Endodermal cell (in vitro differentiated cells): ENCODE results near the gene WNK4. TPM values are rescaled to one million over a fixed set of nuclear protein-coding genes. Genes with fewer than 3 reads are reported as not detected.

ENCODE experiments used
- DNase-seq: peaks from one replicate; pipeline ENCODE4 v3.0.0-alpha.2; 2017
- H3K27ac ChIP-seq: 2 replicates; pipeline ENCODE4 v1.5.1; 2013; ENCODE audit warnings: mild to moderate bottlenecking, low read depth, low read length, moderate library complexity
- H3K27me3 ChIP-seq: 2 replicates; pipeline ENCODE4 v1.6.1; 2013; ENCODE audit warnings: mild to moderate bottlenecking, low read length, moderate library complexity; ENCODE audit not compliant: insufficient read depth, control insufficient read depth, poor library complexity, severe bottlenecking
- H3K36me3 ChIP-seq: 2 replicates; pipeline ENCODE4 v1.7.0; 2013; ENCODE audit warnings: mild to moderate bottlenecking, low read length, moderate library complexity; ENCODE audit not compliant: control insufficient read depth, insufficient read depth
- H3K4me1 ChIP-seq: one replicate; pipeline ENCODE4 v1.7.0; 2013; ENCODE audit warnings: low read length; ENCODE audit not compliant: control insufficient read depth, insufficient read depth
- H3K4me3 ChIP-seq: 2 replicates; pipeline ENCODE4 v1.5.1; 2013; ENCODE audit warnings: mild to moderate bottlenecking, low read length, moderate library complexity
- H3K9ac ChIP-seq: 2 replicates; pipeline ENCODE4 v1.6.1; 2013; ENCODE audit warnings: mild to moderate bottlenecking, low read length, moderate library complexity; ENCODE audit not compliant: poor library complexity, severe bottlenecking; ENCODE audit errors: extremely low read depth
- H3K9me3 ChIP-seq: 2 replicates; pipeline ENCODE4 v1.6.1; 2013; ENCODE audit warnings: mild to moderate bottlenecking, low read length, moderate library complexity; ENCODE audit not compliant: control insufficient read depth
- H3K27ac Mint-ChIP-seq: 2 replicates; pipeline ENCODE4 v1.8.0; 2020; ENCODE audit warnings: mixed read lengths
- H3K27me3 Mint-ChIP-seq: 2 replicates; pipeline ENCODE4 v1.8.0; 2021; ENCODE audit warnings: mild to moderate bottlenecking, mixed read lengths; ENCODE audit not compliant: insufficient read depth
- H3K36me3 Mint-ChIP-seq: 2 replicates; pipeline ENCODE4 v1.8.0; 2020; ENCODE audit warnings: low read depth, mixed read lengths
- H3K4me1 Mint-ChIP-seq: 2 replicates; pipeline ENCODE4 v1.8.0; 2020; ENCODE audit warnings: mixed read lengths
- H3K4me3 Mint-ChIP-seq: 2 replicates; pipeline ENCODE4 v1.8.0; 2020; ENCODE audit warnings: mild to moderate bottlenecking, moderate library complexity, mixed read lengths
- H3K9me3 Mint-ChIP-seq: 2 replicates; pipeline ENCODE4 v1.8.0; 2020; ENCODE audit warnings: mild to moderate bottlenecking, mixed read lengths
- WGBS, 2 experiments: methylation state at CpG; one replicate each; pipeline versions ENCODE4 v1.1.5 to v1.1.7; 2013; ENCODE audit warnings: missing lambda C conversion rate in 2 of 2, mixed read lengths in 1 of 2; ENCODE audit not compliant: insufficient coverage in 1 of 2, insufficient read length in 1 of 2; 5-methylcytosine and 5-hydroxymethylcytosine counted together
- total RNA-seq, 2 donors: library from RNA; stranded (reverse); fragmentation: NEBNext Ultra II Directional in 1 of 2; extraction: Animal tissue kit (Norgen Biotek cat#: 25700) in 1 of 2; gene quantifications; 2 replicates in 1 of 2; 3 replicates in 1 of 2; pipeline ENCODE4 v1.2.1, GENCODE V29; 2021
- TF ChIP-seq, protein P1 (sequence below): fragments of 200-600 bp; sonication (generic); conservative IDR thresholded peaks from 2 replicates; pipeline ENCODE4 v1.5.0; 2021; ENCODE audit warnings: antibody characterized with exemption, mild to moderate bottlenecking

The WNK4 gene
- total RNA-seq, 2 donors from 2014 or later = 2.1 to 3.3 TPM

DNA sequence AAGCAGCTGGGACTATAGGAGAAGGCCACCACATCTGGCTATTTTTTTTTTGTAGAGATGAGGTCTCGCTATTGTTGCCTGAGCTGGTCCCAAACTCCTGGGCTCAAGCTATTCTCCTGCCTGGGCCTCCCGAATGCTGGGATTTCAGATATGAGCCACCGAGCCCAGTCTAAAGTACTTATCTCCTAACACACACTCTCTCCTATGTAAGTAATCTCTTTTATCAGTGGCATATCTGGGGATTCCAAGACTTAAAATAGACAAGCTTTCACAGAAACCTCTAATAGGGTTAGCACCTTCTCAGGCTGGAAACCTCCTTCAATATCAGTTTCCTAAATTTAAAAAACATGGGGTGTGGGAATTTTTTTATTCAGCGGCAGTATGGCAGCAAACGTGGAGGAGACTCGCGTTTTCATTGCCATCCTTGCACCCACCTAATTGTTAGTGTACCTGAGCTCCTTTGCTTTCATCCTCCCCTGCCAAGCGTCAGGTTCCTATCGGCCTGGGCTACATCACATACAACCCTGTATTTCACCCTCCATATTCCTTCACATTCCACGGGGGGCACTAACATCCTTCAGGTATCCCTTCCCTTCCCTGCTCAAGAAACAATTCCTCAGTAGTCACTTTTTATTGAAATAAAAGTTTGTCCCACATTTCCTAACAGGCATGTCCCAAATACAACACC lies 36.7 kb upstream of the WNK4 start:
- Histone ChIP-seq H3K4me1 (peaks cover 3% of the 10 kb centered on the region), H3K9ac (peak overlapping the region; percentile 59), H3K27ac (no peak overlapping the region), H3K27me3 (peaks cover 48% of the 10 kb centered on the region), H3K4me3 (peak overlapping the region; percentile 86), H3K9me3 (no peaks in the 10 kb centered on the region), H3K36me3 (no peaks in the 10 kb centered on the region)
- Mint-ChIP-seq H3K27me3 (peaks cover 29% of the 10 kb centered on the region), H3K27ac (peak overlapping the region; percentile 95), H3K4me3 (peak overlapping the region; percentile 78), H3K9me3 (peaks cover 4% of the 10 kb centered on the region), H3K36me3 (no peaks in the 10 kb centered on the region), H3K4me1 (peaks cover 9% of the 10 kb centered on the region)
- TF ChIP-seq, protein P1, sequence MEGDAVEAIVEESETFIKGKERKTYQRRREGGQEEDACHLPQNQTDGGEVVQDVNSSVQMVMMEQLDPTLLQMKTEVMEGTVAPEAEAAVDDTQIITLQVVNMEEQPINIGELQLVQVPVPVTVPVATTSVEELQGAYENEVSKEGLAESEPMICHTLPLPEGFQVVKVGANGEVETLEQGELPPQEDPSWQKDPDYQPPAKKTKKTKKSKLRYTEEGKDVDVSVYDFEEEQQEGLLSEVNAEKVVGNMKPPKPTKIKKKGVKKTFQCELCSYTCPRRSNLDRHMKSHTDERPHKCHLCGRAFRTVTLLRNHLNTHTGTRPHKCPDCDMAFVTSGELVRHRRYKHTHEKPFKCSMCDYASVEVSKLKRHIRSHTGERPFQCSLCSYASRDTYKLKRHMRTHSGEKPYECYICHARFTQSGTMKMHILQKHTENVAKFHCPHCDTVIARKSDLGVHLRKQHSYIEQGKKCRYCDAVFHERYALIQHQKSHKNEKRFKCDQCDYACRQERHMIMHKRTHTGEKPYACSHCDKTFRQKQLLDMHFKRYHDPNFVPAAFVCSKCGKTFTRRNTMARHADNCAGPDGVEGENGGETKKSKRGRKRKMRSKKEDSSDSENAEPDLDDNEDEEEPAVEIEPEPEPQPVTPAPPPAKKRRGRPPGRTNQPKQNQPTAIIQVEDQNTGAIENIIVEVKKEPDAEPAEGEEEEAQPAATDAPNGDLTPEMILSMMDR = peak; percentile 46
- 55 to 62% methylated on average over 8 to 10 of the region's 10 CpGs for WGBS, 2 experiments
- DNase-seq = no peak

- Mint-ChIP-seq H3K9me3 (peaks cover 4% of the 10 kb centered on the region), H3K27ac (peak overlapping the region; percentile 95), H3K4me3 (peak overlapping the region; percentile 78), H3K36me3 (no peaks in the 10 kb centered on the region), H3K4me1 (peaks cover 13% of the 10 kb centered on the region), H3K27me3 (peaks cover 29% of the 10 kb centered on the region)
- DNase-seq = no peak
- TF ChIP-seq, protein P1 = peak; percentile 34
- H3K27ac ChIP-seq = peak overlapping the region; percentile 75
- 2 to 6% methylated on average over 3 to 27 of the region's 32 CpGs for WGBS, 2 experiments
- H3K36me3 ChIP-seq = no peaks in the 10 kb centered on the region
- peaks cover 48% of the 10 kb centered on the region for H3K27me3 ChIP-seq
- H3K9ac ChIP-seq = peak overlapping the region; percentile 59
- H3K4me1 ChIP-seq = peaks cover 7% of the 10 kb centered on the region
- peak overlapping the region; percentile 86 for H3K4me3 ChIP-seq
- no peaks in the 10 kb centered on the region for H3K9me3 ChIP-seq
Measured at GRCh38 chr17:42744283-42744805, 36.1 kb upstream of the WNK4 start.

GRCh38 chr17:42744806-42745617 lies 35.4 kb upstream of the WNK4 start, which contains the start of gene EZH1:
Gene EZH1 (minus strand): TSS chr17:42745040. CDS start chr17:42728941, 16,099 bp downstream.
- peak within 1 kb of the TSS; percentile 59 for H3K9ac ChIP-seq
- Mint-ChIP-seq H3K9me3 (peaks cover 4% of the 10 kb centered on the region), H3K36me3 (no peaks in the 10 kb centered on the region), H3K27me3 (peaks cover 29% of the 10 kb centered on the region), H3K4me3 (peak within 1 kb of the TSS; percentile 78), H3K4me1 (peaks cover 16% of the 10 kb centered on the region), H3K27ac (peak within 1 kb of the TSS; percentile 95)
- peak within 1 kb of the TSS; percentile 75 for H3K27ac ChIP-seq
- peak within 1 kb of the TSS; percentile 86 for H3K4me3 ChIP-seq
- DNase-seq = peak; percentile 99
- WGBS, 2 experiments = 9 to 25% methylated on average over 10 to 50 of the region's 50 CpGs
- peaks cover 48% of the 10 kb centered on the region for H3K27me3 ChIP-seq
- no peaks in the 10 kb centered on the region for H3K36me3 ChIP-seq
- no peaks in the 10 kb centered on the region for H3K9me3 ChIP-seq
- peaks cover 11% of the 10 kb centered on the region for H3K4me1 ChIP-seq
- TF ChIP-seq, protein P1 = no peak
